GM21381 (cell line): ENCODE measurements around the gene SLC2A14.
"Not testable (repeated sequence)": the region's sequence is repeated elsewhere in the genome, so short reads cannot be mapped to it uniquely, and the experiment has no call there.

Source experiments
- ATAC-seq: cut with Tn5 transposase; IDR thresholded peaks from one replicate; pipeline ENCODE4 v1.9.1; 2021; ENCODE audit warnings: mild to moderate bottlenecking, moderate library complexity; ENCODE audit not compliant: unreplicated experiment

SLC2A14 gene

GRCh38 chr12:7870335-7870734 is 2.4 kb downstream of the SLC2A14 start:
- no peak for ATAC-seq

- no peak for ATAC-seq
Measured at GRCh38 chr12:7869137-7869536, 3.6 kb downstream of the SLC2A14 start.

- no peak for ATAC-seq
Measured at GRCh38 chr12:7868391-7868790, 4.3 kb downstream of the SLC2A14 start.

GRCh38 chr12:7864601-7865150 is 8.0 kb downstream of the SLC2A14 start:
- ATAC-seq, result no peak

- not testable (repeated sequence) for ATAC-seq
Measured at GRCh38 chr12:7862814-7863348, 9.8 kb downstream of the SLC2A14 start.

GRCh38 chr12:7862301-7862700 is 10.4 kb downstream of the SLC2A14 start:
- ATAC-seq, result not testable (repeated sequence)

GRCh38 chr12:7859552-7859951 is 13.2 kb downstream of the SLC2A14 start:
- ATAC-seq, result no peak

- no peak for ATAC-seq
Measured at GRCh38 chr12:7857971-7858370, 14.7 kb downstream of the SLC2A14 start.

- ATAC-seq, result no peak
Measured at GRCh38 chr12:7856516-7856915, 16.2 kb downstream of the SLC2A14 start.

- no peak for ATAC-seq
Measured at GRCh38 chr12:7853557-7853956, 19.2 kb downstream of the SLC2A14 start.

- not testable (repeated sequence) for ATAC-seq
Measured at GRCh38 chr12:7851622-7852081, 21.1 kb downstream of the SLC2A14 start.

GRCh38 chr12:7850099-7850498 is 22.6 kb downstream of the SLC2A14 start:
- not testable (repeated sequence) for ATAC-seq

GRCh38 chr12:7848098-7848422 is 24.7 kb downstream of the SLC2A14 start:
- ATAC-seq, result not testable (repeated sequence)

- ATAC-seq, result not testable (repeated sequence)
Measured at GRCh38 chr12:7847226-7848097, 25.3 kb downstream of the SLC2A14 start.

GRCh38 chr12:7844116-7844515 is 28.6 kb downstream of the SLC2A14 start:
- ATAC-seq, result no peak

- not testable (repeated sequence) for ATAC-seq
Measured at GRCh38 chr12:7843583-7843982, 29.1 kb downstream of the SLC2A14 start.

GRCh38 chr12:7843149-7843548 is 29.6 kb downstream of the SLC2A14 start:
- ATAC-seq, result not testable (repeated sequence)

- ATAC-seq, result not testable (repeated sequence)
Measured at GRCh38 chr12:7842444-7842843, 30.3 kb downstream of the SLC2A14 start.

- ATAC-seq, result not testable (repeated sequence)
Measured at GRCh38 chr12:7839848-7840247, 32.9 kb downstream of the SLC2A14 start.

GRCh38 chr12:7839226-7839625 is 33.5 kb downstream of the SLC2A14 start:
- ATAC-seq, result not testable (repeated sequence)

- no peak for ATAC-seq
Measured at GRCh38 chr12:7837366-7837765, 35.3 kb downstream of the SLC2A14 start.

GRCh38 chr12:7835766-7836165 is 36.9 kb downstream of the SLC2A14 start:
- ATAC-seq, result no peak
